Neural crest cell (in vitro differentiated cells): ENCODE results near the gene CCNK. TPM values are rescaled to one million over a fixed set of nuclear protein-coding genes. Genes with fewer than 3 reads are reported as not detected.

Experiments used
- DNase-seq: peaks from one replicate; pipeline ENCODE4 v3.0.0; 2021; ENCODE audit warnings: low read depth, mixed read lengths, low spot score
- H3K27ac Mint-ChIP-seq: one replicate; pipeline ENCODE4 v1.8.0; 2021; ENCODE audit warnings: mild to moderate bottlenecking, mixed read lengths; ENCODE audit not compliant: unreplicated experiment
- H3K27me3 Mint-ChIP-seq: 2 replicates; pipeline ENCODE4 v1.8.0; 2021; ENCODE audit warnings: low read depth, mild to moderate bottlenecking, mixed read lengths
- H3K36me3 Mint-ChIP-seq: 2 replicates; pipeline ENCODE4 v1.8.0; 2021; ENCODE audit warnings: low read depth, mild to moderate bottlenecking, mixed read lengths
- H3K4me1 Mint-ChIP-seq: 2 replicates; pipeline ENCODE4 v1.8.0; 2021; ENCODE audit warnings: mixed read lengths
- H3K4me3 Mint-ChIP-seq: one replicate; pipeline ENCODE4 v1.8.0; 2021; ENCODE audit warnings: mild to moderate bottlenecking, mixed read lengths
- H3K9me3 Mint-ChIP-seq: 2 replicates; pipeline ENCODE4 v1.8.0; 2021; ENCODE audit warnings: mixed read lengths
- CTCF ChIP-seq: fragments of 200-600 bp; sonication (generic); conservative IDR thresholded peaks from 2 replicates; pipeline ENCODE4 v1.5.0; 2021; ENCODE audit warnings: antibody characterized with exemption, mild to moderate bottlenecking
- total RNA-seq: library from RNA; stranded (reverse); gene quantifications from 2 replicates; pipeline ENCODE4 v1.2.1, GENCODE V29; 2021

CCNK gene
- total RNA-seq, 1 donor from 2014 or later, result 69.6 TPM

- TF ChIP-seq CTCF, result no peak
- Mint-ChIP-seq H3K9me3 (no peaks in the 10 kb centered on the region), H3K36me3 (no peaks in the 10 kb centered on the region), H3K27ac (no peak overlapping the region), H3K27me3 (peaks cover 4% of the 10 kb centered on the region), H3K4me1 (peaks cover 29% of the 10 kb centered on the region), H3K4me3 (no peak overlapping the region)
- no peak for DNase-seq
Observed at GRCh38 chr14:99522025-99522401, 40.8 kb downstream of the CCNK start.

- H3K36me3 Mint-ChIP-seq, result no peaks in the 10 kb centered on the region
- H3K4me1 Mint-ChIP-seq, result peaks cover 29% of the 10 kb centered on the region
- no peaks in the 10 kb centered on the region for H3K9me3 Mint-ChIP-seq
- H3K4me3 Mint-ChIP-seq, result peak overlapping the region; percentile 44
- TF ChIP-seq CTCF, result no peak
- peaks cover 4% of the 10 kb centered on the region for H3K27me3 Mint-ChIP-seq
- DNase-seq, result no peak
- no peak overlapping the region for H3K27ac Mint-ChIP-seq
Observed at GRCh38 chr14:99522457-99522891, 41.3 kb downstream of the CCNK start.

GRCh38 chr14:99522934-99523703 lies 41.9 kb downstream of the CCNK start:
- peaks cover 4% of the 10 kb centered on the region for H3K27me3 Mint-ChIP-seq
- H3K9me3 Mint-ChIP-seq, result no peaks in the 10 kb centered on the region
- no peaks in the 10 kb centered on the region for H3K36me3 Mint-ChIP-seq
- H3K4me1 Mint-ChIP-seq, result peaks cover 29% of the 10 kb centered on the region
- peak overlapping the region; percentile 44 for H3K4me3 Mint-ChIP-seq
- DNase-seq, result no peak
- no peak overlapping the region for H3K27ac Mint-ChIP-seq
- TF ChIP-seq CTCF, result no peak

GRCh38 chr14:99523704-99524055 lies 42.5 kb downstream of the CCNK start:
- no peak for DNase-seq
- no peak for TF ChIP-seq CTCF
- Mint-ChIP-seq H3K36me3 (no peaks in the 10 kb centered on the region), H3K9me3 (no peaks in the 10 kb centered on the region), H3K4me1 (peaks cover 31% of the 10 kb centered on the region), H3K4me3 (no peak overlapping the region), H3K27ac (no peak overlapping the region), H3K27me3 (peaks cover 4% of the 10 kb centered on the region)

- peaks cover 4% of the 10 kb centered on the region for H3K27me3 Mint-ChIP-seq
- DNase-seq, result no peak
- H3K9me3 Mint-ChIP-seq, result no peaks in the 10 kb centered on the region
- no peak overlapping the region for H3K4me3 Mint-ChIP-seq
- no peak for TF ChIP-seq CTCF
- peak overlapping the region; percentile 62 for H3K27ac Mint-ChIP-seq
- peaks cover 35% of the 10 kb centered on the region for H3K4me1 Mint-ChIP-seq
- no peaks in the 10 kb centered on the region for H3K36me3 Mint-ChIP-seq
Observed at GRCh38 chr14:99524091-99524661, 43.0 kb downstream of the CCNK start.
